ENCODE results near the gene TRAPPC10.

The TRAPPC10 gene

GRCh38 chr21:44050276-44050675 is 38.2 kb downstream of the TRAPPC10 start:
- DNase-seq (ENCODE audit: extremely low read depth, insufficient read length), result no peak
- no peak overlapping the region for H3K4me3 ChIP-seq (replicated peaks; ENCODE audit: low read depth, low read length)
- TF ChIP-seq, protein P1, sequence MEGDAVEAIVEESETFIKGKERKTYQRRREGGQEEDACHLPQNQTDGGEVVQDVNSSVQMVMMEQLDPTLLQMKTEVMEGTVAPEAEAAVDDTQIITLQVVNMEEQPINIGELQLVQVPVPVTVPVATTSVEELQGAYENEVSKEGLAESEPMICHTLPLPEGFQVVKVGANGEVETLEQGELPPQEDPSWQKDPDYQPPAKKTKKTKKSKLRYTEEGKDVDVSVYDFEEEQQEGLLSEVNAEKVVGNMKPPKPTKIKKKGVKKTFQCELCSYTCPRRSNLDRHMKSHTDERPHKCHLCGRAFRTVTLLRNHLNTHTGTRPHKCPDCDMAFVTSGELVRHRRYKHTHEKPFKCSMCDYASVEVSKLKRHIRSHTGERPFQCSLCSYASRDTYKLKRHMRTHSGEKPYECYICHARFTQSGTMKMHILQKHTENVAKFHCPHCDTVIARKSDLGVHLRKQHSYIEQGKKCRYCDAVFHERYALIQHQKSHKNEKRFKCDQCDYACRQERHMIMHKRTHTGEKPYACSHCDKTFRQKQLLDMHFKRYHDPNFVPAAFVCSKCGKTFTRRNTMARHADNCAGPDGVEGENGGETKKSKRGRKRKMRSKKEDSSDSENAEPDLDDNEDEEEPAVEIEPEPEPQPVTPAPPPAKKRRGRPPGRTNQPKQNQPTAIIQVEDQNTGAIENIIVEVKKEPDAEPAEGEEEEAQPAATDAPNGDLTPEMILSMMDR (IDR thresholded peaks at IDR 0.05; ENCODE audit: insufficient read depth, low read length, poor library complexity, severe bottlenecking), result no peak
- peaks cover 16% of the 10 kb centered on the region for H3K36me3 ChIP-seq (ENCODE audit: control insufficient read depth, insufficient read depth, low read length)
- no peaks in the 10 kb centered on the region for H3K27me3 ChIP-seq (replicated peaks; ENCODE audit: control insufficient read depth, insufficient read depth, low read length)

DNA sequence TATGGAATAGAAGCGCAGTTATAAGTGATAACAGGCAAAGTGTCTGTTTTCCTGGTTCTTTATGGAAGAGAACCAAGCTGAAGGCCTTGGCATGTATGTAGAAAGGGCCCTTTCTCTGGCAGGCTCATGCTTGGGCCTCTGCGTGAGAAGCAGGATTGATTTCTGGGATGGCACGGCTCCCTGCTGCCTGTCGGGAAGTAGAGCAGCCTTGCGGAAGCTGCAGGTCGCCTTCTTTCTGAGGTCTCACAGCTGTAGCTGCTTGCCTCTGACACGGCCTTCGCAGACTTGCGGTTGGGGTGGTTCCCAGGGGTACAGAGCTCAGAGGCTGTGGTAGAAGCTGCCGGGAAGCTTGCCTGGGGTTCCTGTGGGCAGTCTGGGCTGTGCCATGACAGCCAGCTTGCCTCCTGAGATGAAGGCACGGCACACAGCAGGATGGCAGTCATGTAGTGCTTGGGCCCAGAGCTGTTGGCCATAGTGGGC is 39.4 kb downstream of the TRAPPC10 start:
- TF ChIP-seq, protein P1 (IDR thresholded peaks at IDR 0.05; ENCODE audit: insufficient read depth, low read length, poor library complexity, severe bottlenecking), result no peak
- H3K36me3 ChIP-seq (ENCODE audit: control insufficient read depth, insufficient read depth, low read length), result peaks cover 20% of the 10 kb centered on the region
- H3K4me3 ChIP-seq (replicated peaks; ENCODE audit: low read depth, low read length), result no peak overlapping the region
- no peak for DNase-seq (ENCODE audit: extremely low read depth, insufficient read length)
- no peaks in the 10 kb centered on the region for H3K27me3 ChIP-seq (replicated peaks; ENCODE audit: control insufficient read depth, insufficient read depth, low read length)

- Histone ChIP-seq H3K27me3 (replicated peaks; ENCODE audit: control insufficient read depth, insufficient read depth, low read length) (no peaks in the 10 kb centered on the region), H3K4me3 (replicated peaks; ENCODE audit: low read depth, low read length) (no peak overlapping the region), H3K36me3 (ENCODE audit: control insufficient read depth, insufficient read depth, low read length) (peaks cover 23% of the 10 kb centered on the region)
- TF ChIP-seq, protein P1 (IDR thresholded peaks at IDR 0.05; ENCODE audit: insufficient read depth, low read length, poor library complexity, severe bottlenecking), result no peak
- no peak for DNase-seq (ENCODE audit: extremely low read depth, insufficient read length)
These were observed 40.1 kb downstream of the TRAPPC10 start for GRCh38 chr21:44052071-44052829.

GRCh38 chr21:44052830-44053226 is 40.7 kb downstream of the TRAPPC10 start:
- Histone ChIP-seq H3K36me3 (ENCODE audit: control insufficient read depth, insufficient read depth, low read length) (peaks cover 25% of the 10 kb centered on the region), H3K4me3 (replicated peaks; ENCODE audit: low read depth, low read length) (no peak overlapping the region), H3K27me3 (replicated peaks; ENCODE audit: control insufficient read depth, insufficient read depth, low read length) (no peaks in the 10 kb centered on the region)
- TF ChIP-seq, protein P1 (IDR thresholded peaks at IDR 0.05; ENCODE audit: insufficient read depth, low read length, poor library complexity, severe bottlenecking), result no peak
- DNase-seq (ENCODE audit: extremely low read depth, insufficient read length), result no peak

DNA sequence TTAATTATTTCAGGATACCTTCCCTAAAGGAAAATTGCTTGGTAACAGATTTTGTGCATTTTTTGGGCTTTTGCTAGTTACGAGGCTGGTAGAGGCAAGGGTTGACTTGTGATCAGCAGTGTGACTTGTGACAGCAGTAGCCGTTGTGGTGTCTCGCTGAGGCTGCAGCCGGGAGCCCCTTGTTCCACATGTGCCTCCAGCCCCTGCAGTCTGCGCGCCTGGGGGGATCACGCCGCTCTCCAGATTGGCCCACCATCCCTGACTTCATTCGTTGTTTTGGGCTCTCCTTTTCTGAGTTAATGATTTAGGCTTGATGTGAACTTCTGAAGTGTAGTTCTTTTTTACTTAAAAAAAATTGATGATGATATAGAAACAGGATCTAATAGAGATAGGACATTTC is 41.5 kb downstream of the TRAPPC10 start:
- DNase-seq (ENCODE audit: extremely low read depth, insufficient read length), result no peak
- H3K27me3 ChIP-seq (replicated peaks; ENCODE audit: control insufficient read depth, insufficient read depth, low read length), result no peaks in the 10 kb centered on the region
- TF ChIP-seq, protein P1 (IDR thresholded peaks at IDR 0.05; ENCODE audit: insufficient read depth, low read length, poor library complexity, severe bottlenecking), result no peak

More for the DNA sequence above, 41.5 kb downstream of the TRAPPC10 start:
- no peak overlapping the region for H3K4me3 ChIP-seq (replicated peaks; ENCODE audit: low read depth, low read length)
- peaks cover 24% of the 10 kb centered on the region for H3K36me3 ChIP-seq (ENCODE audit: control insufficient read depth, insufficient read depth, low read length)
